Measurements from ENCODE around the gene AKAP10. TPM values are rescaled to one million over a fixed set of nuclear protein-coding genes. Genes with fewer than 3 reads are reported as not detected.
A peak's percentile ranks its signal among the peaks of the same experiment; 100 is the strongest.
"Not testable (repeated sequence)": the region's sequence is repeated elsewhere in the genome, so short reads cannot be mapped to it uniquely, and the experiment has no call there.

Gene AKAP10
- total RNA-seq, 3 donors from 2014 or later (not counting 1 experiment from before 2014, with no cell fraction given): 46.2 to 60.9 (median 48.6) TPM

GRCh38 chr17:19865021-19865420, 112.6 kb downstream of the AKAP10 start:
- ATAC-seq (no peak), DNase-seq (no peak)
- Histone ChIP-seq H3K27ac (ENCODE audit: low read length) (no peak overlapping the region), H3K4me1 (ENCODE audit: control insufficient read depth, insufficient read depth, low read length) (peaks cover 10% of the 10 kb centered on the region), H3K4me3 (ENCODE audit: low read length) (no peak overlapping the region), H3K27me3 (ENCODE audit: control insufficient read depth, insufficient read depth, low read length) (no peaks in the 10 kb centered on the region), H3K9me3 (ENCODE audit: control insufficient read depth, insufficient read depth, low read length) (no peaks in the 10 kb centered on the region), H3K36me3 (ENCODE audit: control insufficient read depth, insufficient read depth, low read length) (peaks cover 2% of the 10 kb centered on the region)
- no peaks in the 10 kb centered on the region for H3K27me3 Mint-ChIP-seq (ENCODE audit: low read depth in 2 of 2)
- H3K4me3 Mint-ChIP-seq: peak overlapping the region; percentile 47
- H3K36me3 Mint-ChIP-seq: no peaks in the 10 kb centered on the region
- no peak for TF ChIP-seq CTCF (IDR thresholded peaks at IDR 0.05)
- H3K4me1 Mint-ChIP-seq: peaks cover 7% of the 10 kb centered on the region in 2 donors
- WGBS (ENCODE audit: insufficient coverage): 73% methylated on average over 2 of the region's 3 CpGs
- intact Hi-C loops (cut with micrococcal nuclease): no loop called here
- H3K9me3 Mint-ChIP-seq: no peaks in the 10 kb centered on the region
- H3K27ac Mint-ChIP-seq: no peak overlapping the region

DNA sequence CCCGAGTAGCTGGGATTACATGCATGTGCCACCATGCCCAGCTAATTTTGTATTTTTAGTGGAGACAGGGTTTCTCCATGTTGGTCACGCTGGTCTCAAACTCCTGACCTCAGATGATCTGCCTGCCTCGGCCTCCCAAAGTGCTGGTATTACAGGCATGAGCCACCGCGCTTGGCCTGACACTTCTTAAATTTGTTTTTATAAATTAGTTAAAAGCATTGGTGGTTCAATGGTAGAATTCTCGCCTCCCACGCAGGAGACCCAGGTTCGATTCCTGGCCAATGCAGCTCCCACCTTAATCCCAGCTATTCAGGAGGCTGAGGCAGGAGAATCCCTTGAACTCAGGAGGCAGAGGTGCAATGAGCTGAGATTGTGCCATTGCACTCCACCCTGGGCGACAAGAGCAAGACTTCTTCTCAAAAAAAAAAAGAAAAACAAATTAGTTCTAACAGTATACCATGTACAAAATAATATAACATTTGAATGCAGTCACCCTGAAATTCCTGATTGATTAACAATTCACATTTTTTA, 116.9 kb downstream of the AKAP10 start:
- H3K36me3 Mint-ChIP-seq; H3K4me3 Mint-ChIP-seq; H3K9me3 ChIP-seq (ENCODE audit: control insufficient read depth, insufficient read depth, low read length); H3K4me1 Mint-ChIP-seq; H3K27me3 Mint-ChIP-seq (ENCODE audit: low read depth in 2 of 2); H3K4me3 ChIP-seq (ENCODE audit: low read length); H3K27me3 ChIP-seq (ENCODE audit: control insufficient read depth, insufficient read depth, low read length); DNase-seq; H3K4me1 ChIP-seq (ENCODE audit: control insufficient read depth, insufficient read depth, low read length); intact Hi-C loops (cut with micrococcal nuclease); H3K36me3 ChIP-seq (ENCODE audit: control insufficient read depth, insufficient read depth, low read length); ATAC-seq; H3K9me3 Mint-ChIP-seq; H3K27ac ChIP-seq (ENCODE audit: low read length); H3K27ac Mint-ChIP-seq: not testable (repeated sequence)
- WGBS (ENCODE audit: insufficient coverage): 85% methylated on average over 9 of the region's 9 CpGs

DNA sequence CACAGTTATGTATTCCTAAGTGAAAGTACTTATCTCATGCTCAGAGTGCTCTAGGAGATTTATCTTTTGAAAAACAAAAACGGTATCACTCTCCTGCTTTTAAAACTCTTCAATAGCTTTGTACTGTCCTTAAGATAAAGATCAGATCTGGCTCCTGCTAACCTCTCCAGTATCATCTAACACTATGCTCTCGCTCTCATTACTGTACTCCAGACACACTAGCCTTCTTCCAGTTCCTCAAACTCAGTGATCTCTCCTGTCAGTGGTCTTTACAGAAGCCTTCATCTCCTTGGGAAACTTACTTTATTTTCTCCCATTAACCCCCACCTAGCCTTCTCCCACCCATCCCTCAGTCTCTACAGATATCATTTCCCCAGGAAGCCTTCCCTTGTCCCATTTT, 120.0 kb downstream of the AKAP10 start:
- intact Hi-C loops (cut with micrococcal nuclease): no loop called here
- H3K9me3 Mint-ChIP-seq: no peaks in the 10 kb centered on the region
- Histone ChIP-seq H3K27ac (ENCODE audit: low read length) (no peak overlapping the region), H3K27me3 (ENCODE audit: control insufficient read depth, insufficient read depth, low read length) (no peaks in the 10 kb centered on the region), H3K4me3 (ENCODE audit: low read length) (no peak overlapping the region), H3K9me3 (ENCODE audit: control insufficient read depth, insufficient read depth, low read length) (no peaks in the 10 kb centered on the region), H3K4me1 (ENCODE audit: control insufficient read depth, insufficient read depth, low read length) (no peaks in the 10 kb centered on the region), H3K36me3 (ENCODE audit: control insufficient read depth, insufficient read depth, low read length) (peaks cover 2% of the 10 kb centered on the region)
- no peaks in the 10 kb centered on the region for H3K4me1 Mint-ChIP-seq
- H3K4me3 Mint-ChIP-seq: no peak overlapping the region
- H3K27ac Mint-ChIP-seq: no peak overlapping the region
- DNase-seq: no peak
- WGBS (ENCODE audit: insufficient coverage): 86% methylated on average over 2 of the region's 2 CpGs
- no peak for TF ChIP-seq CTCF (IDR thresholded peaks at IDR 0.05)
- no peak for ATAC-seq
- no peaks in the 10 kb centered on the region for H3K27me3 Mint-ChIP-seq (ENCODE audit: low read depth in 2 of 2)
- no peaks in the 10 kb centered on the region for H3K36me3 Mint-ChIP-seq

Other genes with a start within 250 kb of the AKAP10 start
- gene ALDH3A1, start 229.5 kb downstream of the AKAP10 start, total RNA-seq: not detected
- gene ULK2, start 109.9 kb downstream of the AKAP10 start, total RNA-seq: 10 to 100 TPM; 13.7 to 20.6 (median 19.2) TPM
- 10 to 100 TPM; 29.3 to 45.1 (median 37.2) TPM for gene SPECC1, start 31.5 kb upstream of the AKAP10 start, total RNA-seq